IPS-20b (cell line): ENCODE data around the gene FOXO6.

Experiments used
- H3K27ac ChIP-seq: one replicate; pipeline ENCODE4 v1.5.1; 2013; ENCODE audit warnings: low read length
- H3K27me3 ChIP-seq: 2 replicates; pipeline ENCODE4 v1.6.1; 2013; ENCODE audit warnings: mild to moderate bottlenecking, low read length, inconsistent platforms; ENCODE audit not compliant: insufficient read depth
- H3K36me3 ChIP-seq: 2 replicates; pipeline ENCODE4 v1.6.1; 2013; ENCODE audit warnings: low read depth, mild to moderate bottlenecking, inconsistent platforms, low read length, moderate library complexity; ENCODE audit not compliant: insufficient read depth
- H3K4me1 ChIP-seq: 2 replicates; pipeline ENCODE4 v1.6.1; 2013; ENCODE audit warnings: mild to moderate bottlenecking, control low read depth, inconsistent platforms, low read length, moderate library complexity; ENCODE audit not compliant: insufficient read depth
- H3K4me3 ChIP-seq: 2 replicates; pipeline ENCODE4 v1.5.1; 2013; ENCODE audit warnings: mild to moderate bottlenecking, low read length, inconsistent platforms
- H3K9ac ChIP-seq: 2 replicates; pipeline ENCODE4 v1.6.1; 2013; ENCODE audit warnings: low read depth, mild to moderate bottlenecking, inconsistent platforms, low read length, moderate library complexity
- H3K9me3 ChIP-seq: 2 replicates; pipeline ENCODE4 v1.6.1; 2013; ENCODE audit warnings: mild to moderate bottlenecking, low read depth, low read length, inconsistent platforms; ENCODE audit not compliant: insufficient read depth

FOXO6 gene

DNA sequence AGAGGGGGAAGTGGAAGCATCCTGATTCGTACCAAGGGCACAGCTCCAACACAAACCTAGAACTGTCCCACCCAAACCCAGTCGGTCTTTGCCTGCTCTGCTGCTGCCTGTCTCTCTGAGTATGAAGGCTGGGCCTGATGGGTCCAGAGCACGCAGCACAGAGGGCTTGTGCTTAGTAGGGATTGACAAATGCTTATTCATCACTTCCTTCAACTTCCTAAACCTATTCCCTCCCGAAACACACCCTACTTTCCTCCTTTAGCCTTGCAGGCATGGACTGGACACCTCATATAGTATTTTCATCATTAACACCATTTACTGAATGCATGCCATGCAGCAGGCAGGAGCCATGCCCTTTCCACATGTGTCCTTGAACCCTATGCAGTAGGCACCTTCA, 31.3 kb downstream of the FOXO6 start:
- Histone ChIP-seq H3K4me3 (no peak overlapping the region), H3K36me3 (no peaks in the 10 kb centered on the region), H3K9ac (no peak overlapping the region), H3K27ac (no peak overlapping the region), H3K27me3 (peaks cover 24% of the 10 kb centered on the region; the same call in 1 of the 2 replicates), H3K4me1 (peaks cover 20% of the 10 kb centered on the region), H3K9me3 (no peaks in the 10 kb centered on the region)

DNA sequence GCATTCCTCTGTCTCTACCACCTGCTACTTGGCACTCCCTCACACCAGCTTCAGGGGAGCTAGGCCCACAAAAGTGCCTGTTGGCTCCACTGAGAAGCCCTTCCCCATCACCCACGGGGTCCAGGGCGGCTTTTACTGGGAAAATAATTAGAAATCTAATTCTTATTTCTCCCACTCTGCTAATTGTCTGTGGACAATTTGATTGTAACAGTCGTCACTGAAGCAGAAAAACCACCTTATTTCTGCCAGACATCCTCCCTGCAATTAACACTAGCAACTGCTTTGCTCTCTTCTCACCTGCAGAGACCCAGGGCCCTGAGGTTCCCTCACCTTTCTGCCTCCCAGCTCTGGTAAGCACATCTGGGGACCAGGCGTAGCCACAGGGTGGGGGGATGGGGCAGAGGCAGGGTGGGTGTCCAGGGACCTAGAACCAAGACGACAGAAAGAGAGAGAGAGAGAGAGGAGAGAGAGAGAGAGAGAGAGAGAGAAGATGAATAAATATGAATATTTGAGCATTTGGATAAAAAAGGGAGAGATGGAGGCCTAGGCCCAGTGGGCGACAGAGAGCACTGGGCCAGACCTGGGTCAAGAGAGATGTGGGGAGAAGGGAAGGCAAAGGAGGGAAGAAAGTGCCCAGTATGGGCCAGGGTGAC, 32.6 kb downstream of the FOXO6 start:
- Histone ChIP-seq H3K36me3 (no peaks in the 10 kb centered on the region), H3K9ac (no peak overlapping the region), H3K27me3 (peaks cover 24% of the 10 kb centered on the region; the same call in 1 of the 2 replicates), H3K27ac (no peak overlapping the region), H3K4me1 (peaks cover 20% of the 10 kb centered on the region), H3K4me3 (peak overlapping the region; percentile 39; the same call in 1 of the 2 replicates), H3K9me3 (no peaks in the 10 kb centered on the region)

DNA sequence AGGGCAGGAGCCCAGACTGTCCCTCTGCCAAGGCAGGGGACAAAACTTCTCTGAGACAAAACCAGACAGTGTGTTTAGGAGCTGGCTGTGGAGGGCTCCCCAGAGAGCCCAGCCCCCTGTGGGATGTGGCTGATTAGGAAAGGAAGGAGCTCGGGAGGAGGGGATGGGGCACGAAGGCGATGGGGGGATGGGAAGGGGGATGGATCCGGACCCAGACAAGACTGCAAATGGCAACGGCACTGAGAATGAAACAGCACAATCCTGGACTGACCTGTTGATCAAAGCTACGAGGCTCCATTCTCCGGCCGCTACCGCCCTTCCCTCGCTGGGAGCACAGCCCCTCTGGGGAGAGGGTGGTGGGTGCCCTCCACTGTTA, 33.1 kb downstream of the FOXO6 start:
- H3K9ac ChIP-seq: peak overlapping the region; percentile 14; the same call in 1 of the 2 replicates
- no peak overlapping the region for H3K27ac ChIP-seq
- H3K4me3 ChIP-seq: peak overlapping the region; percentile 39; the same call in 1 of the 2 replicates
- peaks cover 20% of the 10 kb centered on the region for H3K4me1 ChIP-seq
- H3K9me3 ChIP-seq: no peaks in the 10 kb centered on the region
- H3K27me3 ChIP-seq: peaks cover 24% of the 10 kb centered on the region; the same call in 1 of the 2 replicates
- no peaks in the 10 kb centered on the region for H3K36me3 ChIP-seq

DNA sequence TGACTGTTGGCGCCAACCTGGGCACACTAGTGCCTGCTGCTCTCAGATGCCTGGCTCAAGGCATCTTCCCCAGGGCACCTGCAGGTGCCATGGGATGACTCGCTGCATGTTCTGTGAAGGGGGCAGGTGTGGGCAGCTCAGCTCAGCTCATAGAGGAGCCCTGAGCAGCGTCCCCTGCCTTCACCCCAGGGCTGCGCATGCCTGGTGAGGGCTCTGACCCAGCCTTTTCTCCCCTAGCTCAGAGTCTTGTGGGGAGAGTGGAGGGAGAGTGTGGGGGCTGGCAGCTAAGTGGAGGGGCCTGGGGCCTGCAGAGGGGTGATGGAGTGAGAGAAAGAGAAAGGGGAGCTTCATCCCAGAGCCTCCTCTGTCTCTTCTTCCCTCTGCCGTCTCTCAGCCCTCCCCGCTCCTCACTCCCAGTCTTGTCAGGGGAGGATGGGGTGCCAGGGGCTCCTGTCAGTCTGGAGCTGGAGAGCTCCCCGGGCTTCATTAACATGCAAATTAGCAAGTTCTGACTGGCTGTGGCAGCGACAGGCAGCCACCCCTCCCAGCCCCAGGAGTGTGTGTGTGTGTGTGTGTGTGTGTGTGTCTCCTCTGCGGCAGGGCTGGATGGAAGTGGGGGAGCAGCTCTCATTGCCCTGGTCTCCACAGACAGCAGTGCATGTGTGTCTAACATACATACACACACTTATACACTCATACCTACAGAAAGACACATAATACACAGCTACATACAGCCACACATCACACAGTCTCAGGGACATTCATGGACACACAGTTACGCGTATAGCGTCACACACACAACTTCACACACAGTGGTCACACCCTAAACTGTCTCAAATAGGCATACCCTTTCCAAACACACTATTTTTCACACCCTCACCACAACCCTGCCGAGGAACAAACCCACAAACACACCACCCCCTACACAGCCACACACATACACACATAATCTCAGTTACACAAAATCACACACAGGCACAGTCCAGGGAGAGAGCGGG, 34.0 kb downstream of the FOXO6 start:
- no peak overlapping the region for H3K27ac ChIP-seq
- peaks cover 28% of the 10 kb centered on the region; the same call in 1 of the 2 replicates for H3K27me3 ChIP-seq
- H3K9ac ChIP-seq: peak overlapping the region; percentile 14; the same call in 1 of the 2 replicates
- H3K9me3 ChIP-seq: no peaks in the 10 kb centered on the region
- peaks cover 20% of the 10 kb centered on the region for H3K4me1 ChIP-seq
- peak overlapping the region; percentile 39; the same call in 1 of the 2 replicates for H3K4me3 ChIP-seq
- no peaks in the 10 kb centered on the region for H3K36me3 ChIP-seq

DNA sequence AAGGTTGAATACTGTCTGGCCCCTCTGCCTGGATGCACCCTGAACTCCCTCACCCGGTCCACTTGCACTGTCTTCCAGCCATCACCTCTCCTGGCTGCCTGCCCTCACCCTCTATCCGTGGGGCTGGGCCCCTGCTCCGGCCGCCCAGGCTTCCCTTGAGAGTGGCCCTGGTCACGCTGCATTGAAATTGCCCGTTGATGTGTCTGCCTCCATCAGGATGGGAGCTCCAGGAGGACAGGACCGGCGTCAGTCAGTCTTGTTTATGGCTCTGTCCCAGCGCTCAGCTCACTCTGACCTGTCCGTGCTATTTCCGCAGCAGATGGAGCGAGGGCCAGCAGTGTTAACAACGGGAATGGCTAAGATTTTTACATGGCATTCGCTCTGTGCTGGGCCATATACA, 34.9 kb downstream of the FOXO6 start:
- no peak overlapping the region for H3K9ac ChIP-seq
- no peak overlapping the region for H3K27ac ChIP-seq
- no peaks in the 10 kb centered on the region for H3K36me3 ChIP-seq
- H3K4me1 ChIP-seq: peaks cover 20% of the 10 kb centered on the region
- no peaks in the 10 kb centered on the region for H3K9me3 ChIP-seq
- peaks cover 22% of the 10 kb centered on the region; the same call in 1 of the 2 replicates for H3K27me3 ChIP-seq
- H3K4me3 ChIP-seq: no peak overlapping the region

DNA sequence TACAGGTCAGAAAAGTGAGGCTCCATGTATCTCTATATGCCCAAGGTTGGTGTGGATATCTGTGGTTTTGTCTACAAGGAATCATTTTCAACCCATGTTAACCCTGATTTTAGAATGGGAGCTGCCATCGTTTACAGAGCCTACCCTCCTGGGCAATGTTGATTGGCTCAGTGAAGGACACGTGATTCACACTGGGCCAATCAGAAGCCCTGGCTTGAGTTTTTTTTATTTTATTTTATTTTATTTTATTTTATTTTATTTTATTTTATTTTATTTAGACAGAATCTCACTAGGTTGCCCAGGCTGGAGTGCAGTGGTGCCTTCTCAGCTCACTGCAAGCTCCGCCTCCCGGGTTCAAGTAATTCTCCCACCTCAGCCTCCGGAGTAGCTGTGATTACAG, 35.8 kb downstream of the FOXO6 start:
- no peak overlapping the region for H3K4me3 ChIP-seq
- H3K27ac ChIP-seq: no peak overlapping the region
- no peak overlapping the region for H3K9ac ChIP-seq
- H3K36me3 ChIP-seq: no peaks in the 10 kb centered on the region
- H3K27me3 ChIP-seq: peaks cover 21% of the 10 kb centered on the region; the same call in 1 of the 2 replicates
- peaks cover 20% of the 10 kb centered on the region for H3K4me1 ChIP-seq
- no peaks in the 10 kb centered on the region for H3K9me3 ChIP-seq

DNA sequence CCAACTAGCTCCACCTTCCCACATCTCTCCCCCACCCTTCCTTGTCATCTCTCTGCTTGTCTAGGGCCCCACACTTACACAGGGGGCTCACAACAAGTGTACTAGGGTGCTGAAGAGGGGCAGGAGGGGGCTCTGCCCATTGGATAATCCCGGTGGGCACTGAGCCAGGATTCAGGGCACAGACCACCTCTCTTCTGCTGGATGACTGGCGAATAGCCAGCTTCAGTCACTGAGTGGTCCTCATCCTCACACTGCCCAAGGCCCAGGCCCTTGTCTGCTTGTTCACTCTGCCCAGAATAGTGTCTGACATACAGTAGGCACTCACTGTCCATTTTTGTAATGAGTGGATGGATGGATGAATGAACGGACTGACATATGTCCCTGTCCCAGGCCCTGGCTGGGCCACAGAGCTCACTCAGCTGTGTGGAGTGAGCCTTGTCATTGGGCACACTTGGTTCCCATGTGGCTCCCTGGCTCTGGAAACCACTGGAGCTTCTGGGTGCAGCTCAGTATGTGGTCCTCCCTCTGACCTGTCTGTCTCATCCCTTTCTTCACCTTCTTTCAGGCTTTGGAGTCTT, 36.6 kb downstream of the FOXO6 start:
- Histone ChIP-seq H3K36me3 (no peaks in the 10 kb centered on the region), H3K27ac (no peak overlapping the region), H3K9me3 (no peaks in the 10 kb centered on the region), H3K27me3 (peaks cover 21% of the 10 kb centered on the region; the same call in 1 of the 2 replicates), H3K9ac (no peak overlapping the region), H3K4me3 (no peak overlapping the region), H3K4me1 (peaks cover 20% of the 10 kb centered on the region)

DNA sequence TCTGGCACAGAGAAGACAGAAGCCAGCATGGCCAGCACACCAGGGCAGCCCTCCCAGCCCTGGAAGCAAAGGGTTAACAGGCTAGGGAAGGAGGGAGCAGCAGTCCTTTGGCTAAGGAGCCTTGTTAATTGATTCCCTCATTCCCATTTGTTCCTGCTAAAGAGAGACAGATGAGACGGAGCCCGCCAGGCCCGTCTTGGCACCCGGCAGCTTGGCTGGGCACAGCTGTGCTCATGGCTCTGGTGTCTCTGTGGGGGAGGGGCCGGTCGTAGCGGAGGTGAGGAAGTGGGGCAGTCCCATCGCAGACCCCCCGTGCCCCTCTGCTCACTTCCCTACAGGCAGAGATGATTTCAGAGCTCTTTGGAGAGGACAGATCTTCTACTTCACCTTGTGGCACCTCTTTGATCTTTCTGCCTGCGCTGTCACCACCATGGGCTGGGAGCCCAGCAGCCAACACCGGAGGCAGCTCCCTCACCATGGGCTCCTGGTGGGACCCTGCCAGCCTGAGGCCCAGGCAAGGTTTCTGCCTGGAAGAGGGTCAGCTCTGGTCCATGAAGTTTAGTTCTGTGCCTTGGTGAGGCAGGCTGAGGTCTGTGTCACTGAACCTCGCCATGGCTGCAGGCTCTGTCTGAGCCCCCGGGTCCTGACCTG, 38.0 kb downstream of the FOXO6 start:
- H3K4me1 ChIP-seq: peaks cover 11% of the 10 kb centered on the region
- no peak overlapping the region for H3K9ac ChIP-seq
- no peaks in the 10 kb centered on the region for H3K9me3 ChIP-seq
- H3K36me3 ChIP-seq: no peaks in the 10 kb centered on the region
- H3K27me3 ChIP-seq: peaks cover 24% of the 10 kb centered on the region
- no peak overlapping the region for H3K27ac ChIP-seq
- peak overlapping the region; percentile 6; the same call in 1 of the 2 replicates for H3K4me3 ChIP-seq

DNA sequence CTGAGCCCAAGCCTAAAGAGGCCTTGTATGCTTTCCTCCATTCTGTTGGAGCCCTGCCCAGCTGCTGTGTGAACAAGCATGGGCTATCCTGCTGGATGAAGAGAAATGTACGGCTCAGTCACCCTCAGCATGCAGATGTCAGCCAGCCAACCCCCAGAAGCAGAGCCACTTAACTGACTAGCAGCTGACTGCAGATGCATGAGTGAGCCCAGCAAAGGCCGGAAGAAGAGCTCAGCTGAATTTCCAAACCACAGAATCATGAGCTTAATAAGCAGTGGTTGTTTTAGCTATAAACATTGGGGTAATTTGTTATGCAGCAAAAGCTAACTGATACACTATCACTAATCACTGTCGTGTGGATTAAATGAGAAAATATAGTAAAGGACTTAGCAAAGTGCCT, 39.0 kb downstream of the FOXO6 start:
- peaks cover 5% of the 10 kb centered on the region; the same call in 1 of the 2 replicates for H3K4me1 ChIP-seq
- H3K9me3 ChIP-seq: no peaks in the 10 kb centered on the region
- no peak overlapping the region for H3K9ac ChIP-seq
- H3K4me3 ChIP-seq: no peak overlapping the region
- H3K27ac ChIP-seq: no peak overlapping the region
- no peaks in the 10 kb centered on the region for H3K36me3 ChIP-seq
- peaks cover 18% of the 10 kb centered on the region for H3K27me3 ChIP-seq

DNA sequence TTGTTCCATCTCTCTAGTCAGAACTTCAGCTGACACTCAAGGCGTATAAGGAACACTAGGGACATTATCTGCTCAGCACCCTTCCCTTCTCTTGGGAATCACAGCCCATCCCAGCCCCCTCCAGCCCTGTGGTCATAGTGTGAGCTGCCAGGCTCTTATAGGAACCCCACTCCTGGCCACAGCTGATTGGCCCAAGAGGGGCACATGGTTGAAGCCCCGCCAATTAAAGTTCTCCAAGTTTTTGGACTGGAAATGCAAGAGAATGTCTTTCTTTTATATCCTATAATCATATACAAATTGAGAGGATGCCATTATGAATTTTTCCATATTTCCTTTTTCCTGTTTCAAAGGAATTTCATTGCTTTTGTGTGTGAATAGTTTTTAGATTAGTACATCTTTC, 40.7 kb downstream of the FOXO6 start:
- Histone ChIP-seq H3K27me3 (peaks cover 21% of the 10 kb centered on the region), H3K4me3 (no peak overlapping the region), H3K27ac (no peak overlapping the region), H3K9ac (no peak overlapping the region), H3K36me3 (no peaks in the 10 kb centered on the region), H3K9me3 (no peaks in the 10 kb centered on the region), H3K4me1 (no peaks in the 10 kb centered on the region; the same call in 1 of the 2 replicates)

DNA sequence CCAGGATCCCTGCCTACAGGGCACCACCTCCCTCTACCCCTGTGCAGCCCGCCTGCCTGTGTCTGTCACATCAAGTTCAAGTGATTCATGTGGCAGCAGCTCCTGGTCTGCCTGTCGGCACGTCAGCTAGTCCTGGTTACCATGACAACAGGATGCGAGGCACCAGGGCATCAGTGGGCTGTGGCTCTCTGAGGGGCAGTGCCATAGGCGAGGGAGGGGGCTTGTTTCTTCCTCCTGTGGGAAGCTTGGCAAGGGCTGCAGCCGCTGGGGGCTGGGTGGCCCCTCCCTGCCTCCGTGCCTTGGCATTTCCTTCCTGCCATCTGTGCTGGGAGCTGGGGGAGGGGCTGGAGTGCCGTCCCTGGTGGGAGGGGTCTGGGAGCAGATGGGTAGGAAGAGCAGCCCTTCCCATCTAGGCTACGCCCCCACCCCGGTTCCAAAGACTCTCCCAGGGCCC, 43.1 kb downstream of the FOXO6 start:
- Histone ChIP-seq H3K4me1 (no peaks in the 10 kb centered on the region; the same call in 1 of the 2 replicates), H3K27ac (no peak overlapping the region), H3K27me3 (peaks cover 26% of the 10 kb centered on the region), H3K9me3 (no peaks in the 10 kb centered on the region), H3K4me3 (no peak overlapping the region; the same call in 1 of the 2 replicates), H3K9ac (no peak overlapping the region), H3K36me3 (no peaks in the 10 kb centered on the region)
